IMR-90 (cell line): ENCODE measurements around the gene ADCYAP1R1. TPM values are rescaled to one million over a fixed set of nuclear protein-coding genes. Genes with fewer than 3 reads are reported as not detected.

Source experiments
- ATAC-seq: fragments of 200-7000 bp; cut with Tn5 transposase; 2 replicates; pipeline ENCODE4 v1.9.1; 2020; ENCODE audit warnings: low read depth, mild to moderate bottlenecking, moderate library complexity
- BruUV-seq: library from RNA; stranded (reverse); fragments of 400-500 nt; replicated peaks from 2 replicates; lab custom pipeline; 2021; lab: Mats Ljungman, UMichigan
- CTCF ChIA-PET: fragments of 300-600 bp; formaldehyde crosslinking; extraction: SDS; loops from one replicate; lab custom pipeline; 2021; ENCODE audit warnings: antibody characterized with exemption; lab: Yijun Ruan, JAX
- POLR2A ChIA-PET: fragments of 300-600 bp; sonication (Branson Sonifier 250); formaldehyde crosslinking; loops from one replicate; lab custom pipeline; 2022; ENCODE audit warnings: antibody characterized with exemption; ENCODE audit not compliant: unreplicated experiment; lab: Charles Lee
- DNase-seq: peaks from one replicate; pipeline ENCODE4 v3.0.0; 2013
- H2AFZ ChIP-seq: replicated peaks from 2 replicates; pipeline ENCODE3; 2013; ENCODE audit warnings: low read length, mild to moderate bottlenecking; ENCODE audit not compliant: poor library complexity
- H2AK5ac ChIP-seq: 2 replicates; pipeline ENCODE4 v1.6.1; 2013; ENCODE audit warnings: low read depth, low read length, inconsistent platforms
- H2AK9ac ChIP-seq: replicated peaks from 2 replicates; pipeline ENCODE3; 2013; ENCODE audit warnings: mild to moderate bottlenecking, low read depth, low read length, moderate library complexity; ENCODE audit not compliant: poor library complexity
- H2BK120ac ChIP-seq: 2 replicates; pipeline ENCODE4 v1.6.1; 2013; ENCODE audit warnings: low read depth, low read length, inconsistent platforms
- H2BK15ac ChIP-seq: 3 replicates; pipeline ENCODE4 v1.6.1; 2013; ENCODE audit warnings: low read depth, low read length, inconsistent platforms
- H2BK20ac ChIP-seq: 2 replicates; pipeline ENCODE4 v1.6.1; 2013; ENCODE audit warnings: low read depth, mild to moderate bottlenecking, inconsistent platforms, low read length, moderate library complexity
- H2BK5ac ChIP-seq: 2 replicates; pipeline ENCODE4 v1.6.1; 2013; ENCODE audit warnings: mild to moderate bottlenecking, low read depth, low read length, inconsistent platforms; ENCODE audit not compliant: poor library complexity, severe bottlenecking
- H3K14ac ChIP-seq: replicated peaks from 2 replicates; pipeline ENCODE4 v1.6.1; 2013; ENCODE audit warnings: low read depth, low read length, inconsistent platforms
- H3K18ac ChIP-seq: 2 replicates; pipeline ENCODE4 v1.6.1; 2013; ENCODE audit warnings: low read depth, low read length, control low read depth
- H3K23ac ChIP-seq: 2 replicates; pipeline ENCODE4 v1.6.1; 2013; ENCODE audit warnings: low read depth, low read length, inconsistent platforms
- H3K27ac ChIP-seq: 2 replicates; pipeline ENCODE4 v1.5.1; 2013; ENCODE audit warnings: mild to moderate bottlenecking, control low read depth, low read length; ENCODE audit not compliant: insufficient read depth
- H3K27me3 ChIP-seq: 2 replicates; pipeline ENCODE4 v1.6.1; 2013; ENCODE audit warnings: low read length; ENCODE audit not compliant: control insufficient read depth, insufficient read depth
- H3K36me3 ChIP-seq: 2 replicates; pipeline ENCODE4 v1.6.1; 2013; ENCODE audit warnings: low read length, mixed read lengths; ENCODE audit not compliant: control insufficient read depth, insufficient read depth
- H3K4ac ChIP-seq: 2 replicates; pipeline ENCODE4 v1.6.1; 2013; ENCODE audit warnings: low read depth, low read length, inconsistent platforms
- H3K4me1 ChIP-seq: 2 replicates; pipeline ENCODE4 v1.6.1; 2013; ENCODE audit warnings: low read length, mixed read lengths; ENCODE audit not compliant: control insufficient read depth, insufficient read depth
- H3K4me2 ChIP-seq: 2 replicates; pipeline ENCODE4 v1.6.1; 2013; ENCODE audit warnings: low read depth, mild to moderate bottlenecking, control low read depth, low read length, moderate library complexity
- H3K4me3 ChIP-seq: 2 replicates; pipeline ENCODE4 v1.5.1; 2013; ENCODE audit warnings: low read depth, mild to moderate bottlenecking, control low read depth, low read length, moderate library complexity; ENCODE audit not compliant: insufficient read depth
- H3K56ac ChIP-seq: 2 replicates; pipeline ENCODE4 v1.6.1; 2013; ENCODE audit warnings: low read length, inconsistent platforms; ENCODE audit not compliant: insufficient read depth; ENCODE audit errors: extremely low read depth
- H3K79me1 ChIP-seq, 2 experiments: 2 replicates each; pipeline ENCODE4 v1.6.1; 2013; ENCODE audit warnings: low read length in 2 of 2, inconsistent platforms in 1 of 2, low read depth in 1 of 2
- H3K9ac ChIP-seq: 2 replicates; pipeline ENCODE4 v1.6.1; 2013; ENCODE audit warnings: low read depth, low read length, control low read depth
- H3K9me1 ChIP-seq: 2 replicates; pipeline ENCODE4 v1.6.1; 2013; ENCODE audit warnings: low read length, inconsistent platforms; ENCODE audit not compliant: insufficient read depth
- H3K9me3 ChIP-seq: 2 replicates; pipeline ENCODE4 v1.6.1; 2013; ENCODE audit warnings: low read length; ENCODE audit not compliant: control insufficient read depth, insufficient read depth
- H4K20me1 ChIP-seq: 2 replicates; pipeline ENCODE4 v1.6.1; 2013; ENCODE audit warnings: low read length, inconsistent platforms; ENCODE audit not compliant: insufficient read depth
- H4K5ac ChIP-seq: 2 replicates; pipeline ENCODE4 v1.6.1; 2013; ENCODE audit warnings: mild to moderate bottlenecking, low read depth, low read length, control low read depth
- H4K8ac ChIP-seq, 2 experiments: 2 replicates each; pipeline ENCODE4 v1.6.1; 2013; ENCODE audit warnings: low read depth in 2 of 2, low read length in 2 of 2, control low read depth in 1 of 2, inconsistent platforms in 1 of 2
- H4K91ac ChIP-seq: 2 replicates; pipeline ENCODE4 v1.6.1; 2013; ENCODE audit warnings: low read depth, low read length, inconsistent platforms; ENCODE audit not compliant: insufficient read depth
- BHLHE40 ChIP-seq: fragments of 150-350 bp; IDR thresholded peaks from 2 replicates; pipeline ENCODE4 v1.6.1; 2016; ENCODE audit warnings: mild to moderate bottlenecking, low read depth, low read length
- CEBPB ChIP-seq: IDR thresholded peaks from 2 replicates; pipeline ENCODE4 v1.6.1; 2012; ENCODE audit warnings: low read depth, low read length, improper control_type of control experiment
- CTCF ChIP-seq: conservative IDR thresholded peaks from 2 replicates; pipeline ENCODE4 v1.5.1; 2012; ENCODE audit warnings: mild to moderate bottlenecking, low read depth, low read length, improper control_type of control experiment
- FOS ChIP-seq: fragments of 150-350 bp; IDR thresholded peaks from 2 replicates; pipeline ENCODE4 v1.6.1; 2016; ENCODE audit warnings: low read depth, low read length
- MAZ ChIP-seq: IDR thresholded peaks from 2 replicates; pipeline ENCODE4 v1.6.1; 2012; ENCODE audit warnings: low read depth, mild to moderate bottlenecking, low read length, improper control_type of control experiment, moderate library complexity, borderline replicate concordance
- MXI1 ChIP-seq: IDR thresholded peaks from 2 replicates; pipeline ENCODE4 v1.6.1; 2012; ENCODE audit warnings: low read depth, mild to moderate bottlenecking, low read length, moderate library complexity, borderline replicate concordance
- RCOR1 ChIP-seq: IDR thresholded peaks from 2 replicates; pipeline ENCODE4 v1.6.1; 2012; ENCODE audit warnings: mild to moderate bottlenecking, low read length, improper control_type of control experiment; ENCODE audit not compliant: insufficient replicate concordance
- SMC3 ChIP-seq: fragments of 150-350 bp; IDR thresholded peaks from 2 replicates; pipeline ENCODE4 v1.6.1; 2016; ENCODE audit warnings: low read depth, mild to moderate bottlenecking, antibody characterized with exemption, low read length, moderate library complexity
- USF2 ChIP-seq: fragments of 150-350 bp; IDR thresholded peaks from 2 replicates; pipeline ENCODE4 v1.6.1; 2017; ENCODE audit warnings: mild to moderate bottlenecking, antibody characterized with exemption, low read length, low read depth
- WGBS, 2 experiments: methylation state at CpG; one replicate each; pipeline versions ENCODE4 v1.1.5 to v1.1.7; 2013; ENCODE audit warnings: missing lambda C conversion rate in 2 of 2; ENCODE audit not compliant: insufficient read length in 1 of 2; ENCODE audit errors: extremely low coverage in 2 of 2; 5-methylcytosine and 5-hydroxymethylcytosine counted together
- dilution Hi-C: fragments of 300-500 bp; cut with HindIII; formaldehyde crosslinking; loops from one replicate; pipeline ENCODE4 v1.14.3; 2018; ENCODE audit warnings: low sequenced_read_pairs; ENCODE audit not compliant: unreplicated experiment
- in situ Hi-C: fragments of 300-500 bp; cut with MboI; formaldehyde crosslinking; loops from 3 replicates; pipeline ENCODE4 v1.14.3; 2019; ENCODE audit warnings: low sequenced_read_pairs, inconsistent platforms, mixed read lengths
- intact Hi-C: fragments of 100-400 bp; cut with micrococcal nuclease; formaldehyde crosslinking; loops from 2 replicates; pipeline ENCODE4 v1.10.0; 2022
- polyA plus RNA-seq, 3 experiments: library from polyadenylated mRNA; depleted of rRNA; stranded (reverse); fragments of >200 nt; gene quantifications; 2 replicates each; pipeline ENCODE4 v1.2.3, GENCODE V29; 2012; ENCODE audit warnings: low replicate concordance in 1 of 3
- total RNA-seq: library from RNA; depleted of rRNA; stranded (reverse); fragments of >200 nt; gene quantifications from 2 replicates; pipeline ENCODE4 v1.2.3, GENCODE V29; 2012

ADCYAP1R1 gene
- total and polyA plus RNA-seq, 2 of the 4 experiments (the other 2 are of a cell fraction) = not detected

GRCh38 chr7:31052841-31053601, 913 bp downstream of the ADCYAP1R1 start:
- H3K23ac ChIP-seq = no peak overlapping the region
- dilution Hi-C loops = no loop called here
- no peak overlapping the region for H3K9ac ChIP-seq
- no peak overlapping the region for H3K4me3 ChIP-seq
- peak overlapping the region; percentile 11 for H2AFZ ChIP-seq
- H3K56ac ChIP-seq = no peak overlapping the region
- no peak overlapping the region for H4K91ac ChIP-seq
- no peak overlapping the region for H4K5ac ChIP-seq
- H2AK9ac ChIP-seq = no peak overlapping the region
- H3K4ac ChIP-seq = no peak overlapping the region
- no peaks in the 10 kb centered on the region for H3K9me3 ChIP-seq
- H4K8ac ChIP-seq = no peak overlapping the region
- H3K18ac ChIP-seq = no peak overlapping the region
- intact Hi-C loops = no loop called here
- no TSS peak for BruUV-seq
- in situ Hi-C loops = no loop called here
- TF ChIP-seq CTCF = no peak
- no peak for TF ChIP-seq BHLHE40
- no peak for TF ChIP-seq CEBPB
- TF ChIP-seq MAZ = no peak
- no peak for TF ChIP-seq RCOR1
- no peak for TF ChIP-seq MXI1
- TF ChIP-seq SMC3 = no peak
- TF ChIP-seq USF2 = no peak
- no peak for TF ChIP-seq FOS
- no peaks in the 10 kb centered on the region for H4K20me1 ChIP-seq
- no peak overlapping the region for H3K27ac ChIP-seq
- H3K14ac ChIP-seq = no peak overlapping the region
- no peak overlapping the region for H2BK120ac ChIP-seq
- DNase-seq (no peak), ATAC-seq (no peak)
- no peaks in the 10 kb centered on the region for H3K4me1 ChIP-seq
- H3K79me1 ChIP-seq = no peaks in the 10 kb centered on the region
- no peaks in the 10 kb centered on the region for H3K36me3 ChIP-seq
- H2BK5ac ChIP-seq = no peak overlapping the region
- no peak overlapping the region for H2BK15ac ChIP-seq
- no peaks in the 10 kb centered on the region for H3K9me1 ChIP-seq
- no peak overlapping the region for H2AK5ac ChIP-seq
- ChIA-PET POLR2A (no interaction called here), CTCF (no interaction called here)
- peaks cover 45% of the 10 kb centered on the region for H3K27me3 ChIP-seq
- WGBS, 2 experiments = 0% methylated on average over 14 of the region's 50 CpGs; no CpG with 5 or more reads in 1 of the 2 experiments
- no peak overlapping the region for H3K4me2 ChIP-seq
- H2BK20ac ChIP-seq = no peak overlapping the region
